Stimulated activated CD8-positive, alpha-beta memory T cell treated with anti-CD3 and anti-CD28 coated beads, Interleukin-12 subunit alpha, Interleukin-12 subunit beta, amount 100 ng/mL, for 24 hours (primary cell): ENCODE results near the gene RNPS1.
A peak's percentile ranks its signal among the peaks of the same experiment; 100 is the strongest.
"Not testable (repeated sequence)": the region's sequence is repeated elsewhere in the genome, so short reads cannot be mapped to it uniquely, and the experiment has no call there.

Source experiments
- DNase-seq: peaks from one replicate; pipeline ENCODE4 v3.0.0-alpha.2; 2020; ENCODE audit errors: extremely low read depth

The RNPS1 gene

GRCh38 chr16:2282866-2283555 lies 15.1 kb upstream of the RNPS1 start:
- no peak for DNase-seq

DNA sequence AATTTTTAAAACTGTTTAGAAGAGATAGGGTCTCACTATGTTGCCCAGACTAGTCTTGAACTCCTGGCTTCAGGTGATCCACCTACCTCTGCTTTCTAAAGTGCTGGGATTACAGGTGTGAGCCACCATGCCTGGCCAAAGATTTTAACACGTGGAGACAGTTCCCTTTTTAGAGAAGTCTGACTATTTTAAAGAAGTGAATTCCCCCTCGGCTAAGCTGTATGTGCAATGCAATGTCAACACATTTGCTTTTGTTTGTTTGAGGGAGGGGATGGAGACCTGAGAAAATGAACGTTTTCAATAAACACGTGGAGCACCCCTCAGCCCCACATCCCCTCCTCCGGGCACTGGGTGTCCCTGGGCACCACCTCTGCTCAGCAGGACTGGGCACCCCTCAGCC lies 14.3 kb upstream of the RNPS1 start:
- DNase-seq = no peak

DNA sequence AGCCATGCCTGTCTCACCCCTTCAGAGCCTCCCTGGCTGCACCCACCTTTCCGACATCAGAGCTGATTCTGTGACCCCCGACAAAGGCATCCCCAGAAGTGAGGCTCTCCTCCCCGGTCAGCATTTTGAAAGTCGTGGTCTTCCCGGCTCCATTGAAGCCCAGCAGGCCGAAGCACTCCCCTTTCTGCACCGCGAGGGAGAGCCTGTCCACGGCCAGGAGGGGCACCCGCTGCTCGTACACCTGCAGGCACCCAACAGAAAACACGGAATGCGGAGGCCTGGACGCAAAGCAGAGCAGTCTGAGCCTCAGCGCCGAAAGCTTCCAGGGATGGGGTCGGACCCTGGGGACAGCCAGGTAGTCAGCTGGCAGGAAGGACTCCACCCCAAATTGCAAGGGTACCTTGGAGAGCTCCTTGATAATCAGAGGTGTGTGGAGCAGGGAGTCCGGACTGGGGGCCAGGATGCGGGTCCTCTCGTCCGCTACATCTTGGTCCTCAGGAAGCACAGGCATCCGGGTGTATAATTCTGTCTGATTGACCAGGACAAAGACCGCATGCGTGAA lies 13.1 kb upstream of the RNPS1 start:
- no peak for DNase-seq

DNA sequence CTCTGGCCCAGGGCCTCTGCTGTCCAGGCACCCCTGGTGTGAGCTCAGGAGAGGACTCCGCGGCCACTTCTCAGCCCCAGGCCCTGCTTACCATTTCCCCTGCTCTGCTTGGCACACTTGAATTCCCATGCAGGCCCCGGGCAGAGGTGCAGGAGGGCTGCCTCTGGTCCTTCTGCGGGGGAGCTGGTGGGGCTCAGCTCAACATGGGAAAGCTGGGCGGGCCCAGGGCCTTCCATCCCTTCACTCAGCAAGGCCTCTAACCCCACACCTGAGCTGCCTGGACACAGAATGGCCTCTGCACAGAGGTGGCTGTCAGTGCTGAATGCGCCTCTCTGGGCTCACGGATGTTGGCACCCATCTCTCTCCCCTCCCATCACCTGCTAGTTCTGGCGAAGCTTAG lies 12.5 kb upstream of the RNPS1 start:
- no peak for DNase-seq

GRCh38 chr16:2278956-2279800 lies 11.3 kb upstream of the RNPS1 start:
- DNase-seq = no peak

- no peak for DNase-seq
These were observed 10.3 kb upstream of the RNPS1 start for GRCh38 chr16:2278272-2278608.

DNA sequence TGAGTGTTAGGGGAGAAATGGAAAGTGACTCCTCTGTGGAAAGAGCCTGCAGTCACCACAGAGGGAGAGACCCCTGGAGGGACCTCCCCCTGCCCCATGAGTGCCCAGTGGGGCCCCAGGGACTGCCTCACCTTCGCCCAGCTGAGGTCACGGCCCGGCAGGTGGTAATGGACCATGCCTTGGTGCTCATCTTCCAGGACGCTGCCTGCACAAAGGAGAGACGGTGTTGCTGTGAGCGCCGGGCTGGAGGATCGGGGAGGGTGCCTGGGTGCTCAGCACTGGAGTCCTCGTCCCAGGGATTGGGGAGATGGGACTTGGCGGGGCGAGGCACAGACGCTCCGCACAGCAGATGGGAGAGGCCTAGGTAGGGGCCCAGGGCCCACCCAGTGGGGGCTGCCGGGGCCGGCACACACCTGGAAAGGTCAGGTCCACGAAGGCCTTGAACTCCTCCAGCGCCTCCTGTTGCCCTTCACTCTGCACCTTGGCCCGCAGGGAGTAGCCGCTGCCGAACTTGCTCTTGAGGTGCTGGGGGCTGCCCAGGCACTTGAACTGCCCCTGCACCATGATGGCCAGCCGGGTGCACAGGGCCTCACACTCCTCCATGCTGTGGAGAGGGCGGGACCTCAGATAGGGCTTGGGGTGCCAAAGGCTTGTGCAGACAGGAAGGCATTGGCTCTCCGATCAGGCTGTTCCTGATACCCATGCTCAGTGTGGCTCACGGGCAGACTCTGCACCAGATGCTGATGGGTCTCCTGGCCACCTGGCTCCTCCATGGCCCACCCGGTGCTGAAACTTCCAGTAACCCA lies 9.7 kb upstream of the RNPS1 start:
- no peak for DNase-seq

DNA sequence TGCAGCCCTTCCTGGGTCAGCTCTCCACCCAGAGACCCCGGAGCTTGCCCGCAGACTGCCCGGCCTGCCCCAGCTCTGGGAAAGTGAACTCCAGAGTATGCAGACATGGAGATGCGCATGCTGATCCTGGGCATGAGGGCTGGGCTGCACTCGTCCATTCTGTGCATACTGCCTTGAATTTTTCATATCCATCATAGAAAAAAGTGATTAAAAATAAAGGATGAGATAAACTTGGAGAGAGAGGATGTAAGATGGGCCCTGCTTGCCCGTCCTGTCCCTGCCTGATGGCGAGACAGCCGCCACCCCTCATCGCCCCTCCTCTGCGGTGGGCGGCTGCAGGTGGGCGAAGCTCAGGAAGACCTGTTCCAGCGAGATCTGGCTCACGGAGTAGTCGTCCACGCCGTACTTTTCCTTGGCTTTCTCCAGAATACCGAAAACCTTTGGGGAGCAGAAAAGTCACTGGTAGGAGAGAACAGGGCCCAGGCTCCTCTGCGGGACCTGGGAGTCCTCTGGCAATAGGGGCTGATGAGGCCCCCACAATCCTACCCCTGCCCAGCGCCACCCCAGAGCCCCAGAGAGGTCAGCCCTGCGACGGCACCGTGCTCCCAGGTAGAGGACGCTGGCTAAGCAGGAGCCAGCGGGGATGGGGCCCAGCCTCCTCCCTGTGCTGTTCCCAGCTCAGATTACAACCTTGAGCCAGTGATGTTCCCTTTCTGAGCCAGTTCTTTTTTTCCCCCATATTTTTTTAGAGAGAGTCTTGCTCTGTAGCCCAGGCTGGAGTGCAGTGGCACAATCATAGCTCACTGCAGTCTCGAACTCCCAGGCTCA lies 8.7 kb upstream of the RNPS1 start:
- DNase-seq = no peak

GRCh38 chr16:2275476-2276367 lies 7.8 kb upstream of the RNPS1 start:
- no peak for DNase-seq

DNA sequence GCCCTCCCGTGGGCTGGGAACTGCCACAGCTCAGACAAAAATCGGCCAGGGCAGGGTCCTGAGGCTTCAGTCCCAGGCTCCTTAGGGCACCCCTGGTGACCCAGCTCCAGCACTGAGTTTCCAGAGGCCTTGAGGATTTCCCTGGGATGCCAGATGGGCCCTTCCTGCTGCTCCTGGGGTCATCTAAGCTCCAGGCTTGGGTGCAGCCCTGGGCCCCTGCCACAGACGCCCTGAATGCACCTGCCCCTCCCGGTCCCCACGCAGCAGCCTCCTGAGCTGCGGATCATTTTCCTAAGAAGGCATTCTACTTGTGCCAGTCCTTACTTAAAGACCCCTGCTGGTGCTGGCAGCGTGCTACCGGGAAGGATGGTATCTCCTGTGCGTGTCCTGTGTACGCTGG lies 6.0 kb upstream of the RNPS1 start:
- DNase-seq = no peak

DNA sequence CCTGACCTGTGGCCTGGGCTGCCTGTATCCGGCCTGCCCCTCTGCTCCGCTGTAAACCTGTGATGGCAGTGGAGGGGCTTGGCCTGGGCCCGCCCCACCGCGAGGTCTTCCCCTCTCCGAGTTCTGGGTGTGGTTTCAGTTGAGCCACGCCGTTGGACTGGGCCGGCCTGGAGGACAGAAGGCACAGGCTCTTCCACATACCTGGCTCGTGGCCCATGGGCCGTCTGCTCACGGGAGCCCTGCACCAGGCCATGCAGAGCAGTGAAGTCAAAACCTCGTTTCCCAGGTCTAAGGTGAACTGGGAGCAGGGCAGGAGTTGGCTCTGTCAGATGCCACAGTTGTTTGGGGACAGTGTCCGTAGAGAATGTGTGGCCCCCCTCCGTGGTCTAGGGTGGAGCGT lies 5.6 kb upstream of the RNPS1 start:
- no peak for DNase-seq

- no peak for DNase-seq
These were observed 4.0 kb upstream of the RNPS1 start for GRCh38 chr16:2271848-2272461.

DNA sequence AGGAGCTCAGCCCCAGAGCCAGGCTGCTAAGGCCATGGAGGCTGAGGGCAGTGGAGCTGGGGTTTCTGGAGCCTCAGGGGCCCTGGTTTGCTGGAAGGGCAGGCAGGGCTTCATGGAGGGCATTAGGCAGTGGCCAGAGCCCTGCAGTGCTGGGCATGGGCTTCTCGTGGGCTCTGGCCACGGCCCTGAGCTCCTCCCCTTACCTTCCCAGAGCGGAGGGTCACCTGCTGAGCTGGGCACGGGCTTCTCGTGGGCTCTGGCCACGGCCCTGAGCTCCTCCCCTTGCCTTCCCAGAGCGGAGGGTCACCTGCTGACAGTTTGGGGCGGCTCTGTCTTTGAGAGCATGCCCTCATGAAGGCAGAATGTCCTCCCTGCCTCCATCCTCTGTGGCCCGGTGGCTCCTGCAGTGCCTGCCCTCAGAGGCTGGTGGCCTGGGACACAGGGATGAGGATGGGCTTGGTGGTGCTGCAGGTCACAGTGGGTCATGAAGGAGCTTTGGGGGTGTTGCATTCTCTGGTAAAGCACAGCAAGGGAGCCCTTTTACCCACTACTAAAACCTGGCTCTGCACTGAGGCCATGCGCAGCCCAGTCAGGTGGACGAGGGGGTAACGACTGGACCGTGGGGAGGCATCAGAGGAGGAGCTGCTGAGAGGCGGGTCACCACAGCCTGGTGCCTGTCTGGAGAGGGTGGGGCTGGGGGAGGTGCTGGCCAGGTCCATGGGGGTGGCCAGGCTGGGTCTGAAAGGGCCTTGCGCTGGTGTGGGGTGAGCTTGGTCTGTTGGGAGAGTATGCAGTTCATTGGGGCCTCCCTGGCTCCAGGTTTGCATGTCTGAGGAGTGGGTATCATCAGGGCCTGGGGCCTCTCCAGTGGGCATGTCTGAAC lies 2.9 kb upstream of the RNPS1 start:
- no peak for DNase-seq

DNA sequence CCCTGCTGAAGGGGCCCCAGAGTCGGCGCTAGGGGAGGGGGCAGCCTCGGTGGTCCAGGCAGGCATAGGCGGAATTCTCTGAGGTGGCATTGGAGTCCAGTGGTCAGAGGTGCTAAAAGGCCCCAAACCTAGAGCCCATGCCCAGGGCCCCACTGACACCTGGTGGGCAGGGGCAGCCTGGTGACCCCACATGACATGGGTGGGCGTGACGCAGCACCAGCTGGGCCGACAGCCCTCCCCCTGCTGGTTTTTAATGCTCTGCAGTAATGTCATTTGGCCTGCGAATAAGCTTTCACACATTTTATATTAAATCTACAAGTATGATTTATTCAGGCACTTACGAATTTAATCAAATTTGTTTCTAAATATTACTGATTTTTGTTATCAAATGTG lies 2.1 kb upstream of the RNPS1 start:
- DNase-seq = no peak

- DNase-seq = peak; percentile 30
These were observed 417 bp downstream of the RNPS1 start for GRCh38 chr16:2267505-2267912.

DNA sequence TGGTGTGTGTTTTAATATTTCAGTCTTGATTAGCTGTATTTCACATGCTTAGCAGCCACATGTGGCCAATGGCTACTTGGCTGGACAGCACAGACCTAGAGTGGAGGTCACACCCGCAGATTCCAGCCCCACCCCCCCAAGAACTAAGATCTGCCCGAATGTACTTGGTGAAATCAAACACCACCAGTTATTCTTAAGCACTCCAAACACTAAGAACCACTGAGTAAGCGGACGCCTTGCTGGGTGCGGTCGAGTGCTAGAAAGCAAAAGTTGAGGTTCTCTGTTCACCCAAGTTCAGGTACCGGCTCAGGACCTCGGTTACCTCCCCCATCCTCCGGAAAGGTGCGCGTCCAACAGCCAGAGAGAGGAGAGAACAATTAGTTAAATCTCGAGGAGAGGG lies 1.0 kb downstream of the RNPS1 start:
- not testable (repeated sequence) for DNase-seq

- DNase-seq = not testable (repeated sequence)
These were observed 4.9 kb downstream of the RNPS1 start for GRCh38 chr16:2263026-2263425.

DNA sequence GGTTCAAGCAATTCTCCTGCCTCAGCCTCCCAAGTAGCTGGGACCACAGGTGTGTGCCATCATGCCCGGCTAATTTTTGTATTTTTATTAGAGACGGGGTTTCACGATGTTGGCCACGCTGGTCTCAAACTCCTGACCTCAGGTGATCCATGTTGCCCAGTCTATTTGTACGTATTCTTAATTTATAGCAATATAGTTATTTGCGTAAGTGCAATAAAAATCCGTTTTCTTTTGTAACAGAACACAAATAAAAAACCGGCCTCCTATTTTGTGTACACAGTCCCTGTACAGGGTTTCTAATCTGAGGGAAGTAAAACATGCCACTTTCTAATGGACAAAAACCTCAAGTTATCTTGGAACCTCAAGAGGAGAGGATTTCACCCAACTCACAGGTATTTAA lies 7.7 kb downstream of the RNPS1 start:
- DNase-seq = no peak

DNA sequence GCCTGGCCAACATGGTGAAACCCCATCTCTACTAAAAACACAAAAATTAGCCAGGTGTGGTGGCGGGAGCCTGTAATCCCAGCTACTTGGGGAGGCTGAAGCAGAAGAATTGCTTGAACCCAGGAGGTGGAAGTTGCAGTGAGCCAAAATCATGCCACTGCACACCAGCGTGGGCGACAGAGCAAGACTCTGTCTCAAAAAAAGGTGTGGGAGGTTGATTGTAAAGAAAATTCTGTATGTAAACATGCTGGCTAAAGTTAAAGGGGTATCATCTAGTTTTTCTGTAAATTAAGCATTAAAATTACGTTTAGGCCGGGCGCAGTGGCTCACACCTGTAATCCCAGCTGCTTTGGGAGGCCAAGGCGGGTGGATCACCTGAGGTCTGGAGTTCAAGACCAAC lies 9.4 kb downstream of the RNPS1 start:
- DNase-seq = not testable (repeated sequence)
